Hepatocyte (in vitro differentiated cells): ENCODE data around the gene CSTF2T. TPM values are rescaled to one million over a fixed set of nuclear protein-coding genes. Genes with fewer than 3 reads are reported as not detected.

Experiments used
- DNase-seq: peaks from one replicate; pipeline ENCODE4 v3.0.0-alpha.2; 2016; ENCODE audit warnings: low spot score
- H2AFZ ChIP-seq: fragments of 200-600 bp; sonication (generic); 2 replicates; pipeline ENCODE4 v1.6.0; 2016; ENCODE audit warnings: antibody characterized with exemption, mild to moderate bottlenecking
- H3K27ac ChIP-seq: fragments of 200-600 bp; sonication (generic); 2 replicates; pipeline ENCODE4 v1.5.1; 2016; ENCODE audit warnings: mild to moderate bottlenecking
- H3K27me3 ChIP-seq: fragments of 200-600 bp; sonication (generic); 2 replicates; pipeline ENCODE4 v1.6.1; 2016
- H3K36me3 ChIP-seq: fragments of 200-600 bp; sonication (generic); replicated peaks from 2 replicates; pipeline ENCODE4 v1.5.1; 2016; ENCODE audit warnings: low read depth; ENCODE audit not compliant: insufficient read depth
- H3K4me1 ChIP-seq: fragments of 200-600 bp; sonication (generic); 2 replicates; pipeline ENCODE4 v1.5.1; 2016; ENCODE audit warnings: mild to moderate bottlenecking, moderate library complexity; ENCODE audit not compliant: insufficient read depth
- H3K4me2 ChIP-seq: fragments of 200-600 bp; sonication (generic); 2 replicates; pipeline ENCODE4 v1.6.0; 2016
- H3K4me3 ChIP-seq: fragments of 200-600 bp; sonication (generic); 2 replicates; pipeline ENCODE4 v1.5.1; 2016; ENCODE audit warnings: mild to moderate bottlenecking
- H3K79me2 ChIP-seq: fragments of 200-600 bp; sonication (generic); 2 replicates; pipeline ENCODE4 v1.6.0; 2017; ENCODE audit warnings: mild to moderate bottlenecking
- H3K9me2 ChIP-seq: fragments of 200-600 bp; sonication (generic); replicated peaks from 2 replicates; pipeline ENCODE4 v1.6.0; 2017; ENCODE audit warnings: mild to moderate bottlenecking; ENCODE audit not compliant: insufficient read depth
- H3K9me3 ChIP-seq: fragments of 200-600 bp; sonication (generic); 2 replicates; pipeline ENCODE4 v1.5.1; 2016; ENCODE audit warnings: low read depth, mild to moderate bottlenecking
- H4K20me1 ChIP-seq: fragments of 200-600 bp; sonication (generic); 2 replicates; pipeline ENCODE4 v1.6.0; 2016; ENCODE audit warnings: mild to moderate bottlenecking; ENCODE audit not compliant: insufficient read depth, poor library complexity, severe bottlenecking
- EZH2 ChIP-seq: fragments of 200-600 bp; sonication (generic); IDR thresholded peaks from 2 replicates; pipeline ENCODE4 v1.6.1; 2016; ENCODE audit warnings: antibody characterized with exemption, mild to moderate bottlenecking, borderline replicate concordance
- EZH2phosphoT487 ChIP-seq: fragments of 200-600 bp; sonication (generic); IDR thresholded peaks from one replicate; pipeline ENCODE4 v1.6.1; 2018; ENCODE audit warnings: antibody characterized with exemption, mild to moderate bottlenecking, low read depth, moderate library complexity; ENCODE audit not compliant: unreplicated experiment, severe bottlenecking
- WGBS: methylation state at CpG from one replicate; pipeline ENCODE4 v1.1.6; 2016; ENCODE audit warnings: low lambda C conversion rate; ENCODE audit errors: missing lambda C conversion rate; 5-methylcytosine and 5-hydroxymethylcytosine counted together
- polyA plus RNA-seq: library from polyadenylated mRNA; unstranded; fragments of >200 nt; fragmentation: Nextera tagmentation; extraction: Ambion mirVana; gene quantifications from 2 replicates; pipeline ENCODE4 v1.2.1, GENCODE V29; 2016
- total RNA-seq: library from RNA; depleted of rRNA; stranded (reverse); fragments of >200 nt; gene quantifications from 2 replicates; pipeline ENCODE4 v1.2.3, GENCODE V29; 2014
- TF ChIP-seq, protein P1 (sequence below): fragments of 200-600 bp; sonication (generic); IDR thresholded peaks from 2 replicates; pipeline ENCODE4 v1.5.1; 2016; ENCODE audit warnings: antibody characterized with exemption, mild to moderate bottlenecking; ENCODE audit not compliant: poor library complexity

The CSTF2T gene
- total and polyA plus RNA-seq, 2 experiments from 2014 or later, result 7.2 to 22.3 TPM

DNA sequence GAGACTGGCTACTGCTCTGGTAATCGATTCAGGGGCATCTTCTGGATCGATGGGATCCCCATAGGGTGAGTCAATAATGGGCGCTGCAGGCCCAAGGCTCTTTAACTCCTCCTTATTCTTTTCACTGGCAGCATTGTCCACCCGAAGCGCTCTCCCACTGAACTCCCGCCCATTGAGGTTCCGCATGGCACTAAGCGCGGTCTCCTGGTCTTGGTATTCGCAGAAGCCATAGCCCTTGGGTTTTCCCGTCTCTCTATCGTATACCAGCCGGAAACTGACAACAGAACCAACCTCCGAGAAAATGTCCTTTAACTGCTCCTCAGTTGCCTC, 285 bp downstream of the CSTF2T start:
- H3K79me2 ChIP-seq, result peaks cover 22% of the 10 kb centered on the region
- no peaks in the 10 kb centered on the region for H3K36me3 ChIP-seq
- DNase-seq, result no peak
- H3K9me3 ChIP-seq, result no peaks in the 10 kb centered on the region
- H3K27ac ChIP-seq, result peak overlapping the region; percentile 99
- H3K4me2 ChIP-seq, result peak overlapping the region; percentile 79
- no peaks in the 10 kb centered on the region for H3K27me3 ChIP-seq
- H3K9me2 ChIP-seq, result no peaks in the 10 kb centered on the region
- TF ChIP-seq EZH2phosphoT487 (no peak), EZH2 (no peak)
- TF ChIP-seq, protein P1, sequence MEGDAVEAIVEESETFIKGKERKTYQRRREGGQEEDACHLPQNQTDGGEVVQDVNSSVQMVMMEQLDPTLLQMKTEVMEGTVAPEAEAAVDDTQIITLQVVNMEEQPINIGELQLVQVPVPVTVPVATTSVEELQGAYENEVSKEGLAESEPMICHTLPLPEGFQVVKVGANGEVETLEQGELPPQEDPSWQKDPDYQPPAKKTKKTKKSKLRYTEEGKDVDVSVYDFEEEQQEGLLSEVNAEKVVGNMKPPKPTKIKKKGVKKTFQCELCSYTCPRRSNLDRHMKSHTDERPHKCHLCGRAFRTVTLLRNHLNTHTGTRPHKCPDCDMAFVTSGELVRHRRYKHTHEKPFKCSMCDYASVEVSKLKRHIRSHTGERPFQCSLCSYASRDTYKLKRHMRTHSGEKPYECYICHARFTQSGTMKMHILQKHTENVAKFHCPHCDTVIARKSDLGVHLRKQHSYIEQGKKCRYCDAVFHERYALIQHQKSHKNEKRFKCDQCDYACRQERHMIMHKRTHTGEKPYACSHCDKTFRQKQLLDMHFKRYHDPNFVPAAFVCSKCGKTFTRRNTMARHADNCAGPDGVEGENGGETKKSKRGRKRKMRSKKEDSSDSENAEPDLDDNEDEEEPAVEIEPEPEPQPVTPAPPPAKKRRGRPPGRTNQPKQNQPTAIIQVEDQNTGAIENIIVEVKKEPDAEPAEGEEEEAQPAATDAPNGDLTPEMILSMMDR, result no peak
- 1% methylated on average over 14 of the region's 14 CpGs for WGBS
- H2AFZ ChIP-seq, result peak overlapping the region; percentile 91
- H3K4me3 ChIP-seq, result peak overlapping the region; percentile 82
- H4K20me1 ChIP-seq, result no peaks in the 10 kb centered on the region
- peaks cover 10% of the 10 kb centered on the region for H3K4me1 ChIP-seq

DNA sequence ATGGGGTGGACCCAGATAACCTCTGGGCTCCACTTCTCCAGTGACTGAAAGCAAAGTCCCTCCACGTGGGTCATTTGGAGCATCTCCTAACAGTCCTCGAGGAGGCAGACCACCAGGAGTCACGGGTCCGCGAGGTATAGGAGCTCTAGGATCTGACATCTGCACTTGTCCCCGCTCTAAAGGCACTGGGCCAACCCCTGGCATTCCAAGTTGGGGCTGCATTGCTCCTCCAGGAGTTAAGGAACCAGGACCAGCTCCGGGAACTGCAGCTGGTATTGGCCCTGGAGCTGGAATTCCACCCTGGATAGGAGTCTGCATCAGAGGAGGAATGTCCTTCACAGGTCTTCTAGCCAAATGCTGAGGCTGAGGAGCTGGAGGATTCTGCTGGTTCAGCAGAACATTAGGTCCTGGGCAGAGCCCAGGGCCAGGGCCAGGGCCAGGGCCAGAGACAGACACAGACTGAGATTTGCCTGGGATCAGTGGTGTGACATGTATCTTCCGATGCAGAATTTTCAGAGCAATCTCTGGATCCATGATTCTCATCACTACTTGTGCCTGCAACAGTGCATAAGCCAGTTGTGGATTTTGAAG, 827 bp downstream of the CSTF2T start:
- no peak for DNase-seq
- no peaks in the 10 kb centered on the region for H3K36me3 ChIP-seq
- 90% methylated on average over 8 of the region's 8 CpGs for WGBS
- peaks cover 10% of the 10 kb centered on the region for H3K4me1 ChIP-seq
- TF ChIP-seq EZH2 (no peak), EZH2phosphoT487 (no peak)
- TF ChIP-seq, protein P1, result no peak
- H3K27me3 ChIP-seq, result no peaks in the 10 kb centered on the region
- H3K9me2 ChIP-seq, result no peaks in the 10 kb centered on the region
- H2AFZ ChIP-seq, result peak overlapping the region; percentile 91
- H3K27ac ChIP-seq, result peak overlapping the region; percentile 99
- no peaks in the 10 kb centered on the region for H4K20me1 ChIP-seq
- peak overlapping the region; percentile 79 for H3K4me2 ChIP-seq
- H3K9me3 ChIP-seq, result no peaks in the 10 kb centered on the region
- peak overlapping the region; percentile 82 for H3K4me3 ChIP-seq
- H3K79me2 ChIP-seq, result peaks cover 22% of the 10 kb centered on the region

DNA sequence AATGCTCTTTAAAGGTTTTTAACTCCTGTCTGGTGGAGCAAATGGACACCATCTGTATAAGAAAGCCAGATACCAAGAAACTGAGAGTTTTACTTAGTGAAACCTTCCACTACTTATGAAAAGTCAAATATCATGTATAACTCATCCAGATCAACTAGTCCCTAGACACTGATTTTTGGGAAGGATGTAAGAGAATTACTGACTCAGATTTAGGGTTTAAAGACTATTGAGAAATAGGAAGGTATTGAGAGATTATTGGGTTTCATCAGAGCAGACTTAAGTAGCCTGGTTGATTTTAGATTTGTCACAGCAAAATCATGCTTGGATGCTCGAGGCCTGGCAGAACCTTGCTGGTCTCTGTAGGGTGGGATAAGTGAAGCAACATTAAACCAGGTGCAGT, 3.1 kb downstream of the CSTF2T start:
- no peak overlapping the region for H3K27ac ChIP-seq

More for the DNA sequence above, 3.1 kb downstream of the CSTF2T start:
- Histone ChIP-seq H3K79me2 (peaks cover 22% of the 10 kb centered on the region), H4K20me1 (no peaks in the 10 kb centered on the region), H3K9me2 (no peaks in the 10 kb centered on the region), H2AFZ (no peak overlapping the region), H3K27me3 (no peaks in the 10 kb centered on the region), H3K4me3 (no peak overlapping the region), H3K9me3 (no peaks in the 10 kb centered on the region), H3K4me2 (peak overlapping the region; percentile 15), H3K4me1 (peaks cover 10% of the 10 kb centered on the region), H3K36me3 (no peaks in the 10 kb centered on the region)
- 94% methylated on average over 1 of the region's 1 CpG for WGBS
- no peak for DNase-seq
- TF ChIP-seq, protein P1, result no peak
- TF ChIP-seq EZH2phosphoT487 (no peak), EZH2 (no peak)
